Measurements from ENCODE around the gene NFKB1.

- TF ChIP-seq, protein P1, sequence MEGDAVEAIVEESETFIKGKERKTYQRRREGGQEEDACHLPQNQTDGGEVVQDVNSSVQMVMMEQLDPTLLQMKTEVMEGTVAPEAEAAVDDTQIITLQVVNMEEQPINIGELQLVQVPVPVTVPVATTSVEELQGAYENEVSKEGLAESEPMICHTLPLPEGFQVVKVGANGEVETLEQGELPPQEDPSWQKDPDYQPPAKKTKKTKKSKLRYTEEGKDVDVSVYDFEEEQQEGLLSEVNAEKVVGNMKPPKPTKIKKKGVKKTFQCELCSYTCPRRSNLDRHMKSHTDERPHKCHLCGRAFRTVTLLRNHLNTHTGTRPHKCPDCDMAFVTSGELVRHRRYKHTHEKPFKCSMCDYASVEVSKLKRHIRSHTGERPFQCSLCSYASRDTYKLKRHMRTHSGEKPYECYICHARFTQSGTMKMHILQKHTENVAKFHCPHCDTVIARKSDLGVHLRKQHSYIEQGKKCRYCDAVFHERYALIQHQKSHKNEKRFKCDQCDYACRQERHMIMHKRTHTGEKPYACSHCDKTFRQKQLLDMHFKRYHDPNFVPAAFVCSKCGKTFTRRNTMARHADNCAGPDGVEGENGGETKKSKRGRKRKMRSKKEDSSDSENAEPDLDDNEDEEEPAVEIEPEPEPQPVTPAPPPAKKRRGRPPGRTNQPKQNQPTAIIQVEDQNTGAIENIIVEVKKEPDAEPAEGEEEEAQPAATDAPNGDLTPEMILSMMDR (IDR thresholded peaks at IDR 0.05): no peak
- no peak for TF ChIP-seq POLR2A (IDR thresholded peaks at IDR 0.05)
- TF ChIP-seq POLR2AphosphoS5 (IDR thresholded peaks at IDR 0.05): no peak
- no peak for TF ChIP-seq EP300 (IDR thresholded peaks at IDR 0.05)
Observed at GRCh38 chr4:102551958-102552565, 50.9 kb downstream of the NFKB1 start.
